Mesothelial cell of epicardium (in vitro differentiated cells): ENCODE data around the gene HSPA1B. TPM values are rescaled to one million over a fixed set of nuclear protein-coding genes. Genes with fewer than 3 reads are reported as not detected.
"Not testable (repeated sequence)": the region's sequence is repeated elsewhere in the genome, so short reads cannot be mapped to it uniquely, and the experiment has no call there.

ENCODE experiments used
- DNase-seq, 2 experiments: peaks; one replicate each; pipeline ENCODE4 v3.0.0; 2021; ENCODE audit warnings: low spot score in 2 of 2; ENCODE audit not compliant: unreplicated experiment in 2 of 2
- H3K27ac Mint-ChIP-seq: 2 replicates; pipeline ENCODE4 v1.8.0; 2021; ENCODE audit warnings: mixed read lengths
- H3K27me3 Mint-ChIP-seq: 2 replicates; pipeline ENCODE4 v1.8.0; 2021; ENCODE audit warnings: low read depth, mixed read lengths
- H3K36me3 Mint-ChIP-seq: 2 replicates; pipeline ENCODE4 v1.8.0; 2021; ENCODE audit warnings: mixed read lengths
- H3K4me1 Mint-ChIP-seq: 2 replicates; pipeline ENCODE4 v1.8.0; 2021; ENCODE audit warnings: mixed read lengths
- H3K4me3 Mint-ChIP-seq: 2 replicates; pipeline ENCODE4 v1.8.0; 2021; ENCODE audit warnings: mild to moderate bottlenecking, moderate library complexity, mixed read lengths
- H3K9me3 Mint-ChIP-seq: 2 replicates; pipeline ENCODE4 v1.8.0; 2021; ENCODE audit warnings: mixed read lengths
- CTCF ChIP-seq: fragments of 200-600 bp; sonication (generic); IDR thresholded peaks from one replicate; pipeline ENCODE4 v1.5.0; 2021; ENCODE audit warnings: antibody characterized with exemption; ENCODE audit not compliant: unreplicated experiment
- total RNA-seq: library from RNA; stranded (reverse); gene quantifications from 3 replicates; pipeline ENCODE4 v1.2.1, GENCODE V29; 2021

Gene HSPA1B
- total RNA-seq, 1 donor from 2014 or later, result 105 TPM

GRCh38 chr6:31806470-31807272 lies 20.9 kb upstream of the HSPA1B start, which contains the start of gene LSM2:
Gene LSM2, minus strand, starts transcription at chr6:31806966. Its CDS starts 209 bp downstream, at chr6:31806757.
- no peaks in the 10 kb centered on the region for H3K27me3 Mint-ChIP-seq
- no peaks in the 10 kb centered on the region for H3K36me3 Mint-ChIP-seq
- H3K9me3 Mint-ChIP-seq, result no peaks in the 10 kb centered on the region
- TF ChIP-seq CTCF, result no peak
- H3K4me1 Mint-ChIP-seq, result peaks cover 11% of the 10 kb centered on the region
- DNase-seq, result peak; percentile 99
- peak within 1 kb of the TSS; percentile 94 for H3K27ac Mint-ChIP-seq
- peak within 1 kb of the TSS; percentile 84 for H3K4me3 Mint-ChIP-seq

GRCh38 chr6:31808599-31808998 lies 18.9 kb upstream of the HSPA1B start:
- not testable (repeated sequence) for H3K36me3 Mint-ChIP-seq, DNase-seq, H3K4me3 Mint-ChIP-seq, H3K9me3 Mint-ChIP-seq, H3K27me3 Mint-ChIP-seq
- Mint-ChIP-seq H3K4me1 (peaks cover 16% of the 10 kb centered on the region), H3K27ac (peak overlapping the region; percentile 75)

GRCh38 chr6:31811645-31812044 lies 15.9 kb upstream of the HSPA1B start:
- H3K4me1 Mint-ChIP-seq, result peaks cover 22% of the 10 kb centered on the region
- no peaks in the 10 kb centered on the region for H3K27me3 Mint-ChIP-seq

GRCh38 chr6:31813465-31813849 lies 14.1 kb upstream of the HSPA1B start:
- no peak for DNase-seq
- Mint-ChIP-seq H3K9me3 (peaks cover 4% of the 10 kb centered on the region), H3K4me3 (no peak overlapping the region), H3K36me3 (peaks cover 8% of the 10 kb centered on the region), H3K4me1 (peaks cover 27% of the 10 kb centered on the region), H3K27ac (peak overlapping the region; percentile 98), H3K27me3 (no peaks in the 10 kb centered on the region)
- TF ChIP-seq CTCF, result no peak

More at GRCh38 chr6:31811645-31812044, 15.9 kb upstream of the HSPA1B start:
- Mint-ChIP-seq H3K36me3 (no peaks in the 10 kb centered on the region), H3K4me3 (no peak overlapping the region), H3K9me3 (no peaks in the 10 kb centered on the region), H3K27ac (no peak overlapping the region)
- DNase-seq, result no peak
- TF ChIP-seq CTCF, result no peak

- TF ChIP-seq CTCF, result no peak
- Mint-ChIP-seq H3K9me3 (peaks cover 4% of the 10 kb centered on the region), H3K27me3 (no peaks in the 10 kb centered on the region), H3K27ac (peak overlapping the region; percentile 100), H3K4me1 (peaks cover 29% of the 10 kb centered on the region), H3K4me3 (peak overlapping the region; percentile 82), H3K36me3 (peaks cover 10% of the 10 kb centered on the region)
- peak; percentile 84 to 86 for DNase-seq
Measured at GRCh38 chr6:31814677-31815024, 12.9 kb upstream of the HSPA1B start.

- H3K27me3 Mint-ChIP-seq, result no peaks in the 10 kb centered on the region
- peak within 1 kb of the TSS; percentile 100 for H3K27ac Mint-ChIP-seq
- peaks cover 10% of the 10 kb centered on the region for H3K36me3 Mint-ChIP-seq
- H3K4me1 Mint-ChIP-seq, result peaks cover 33% of the 10 kb centered on the region
- peak within 1 kb of the TSS; percentile 82 for H3K4me3 Mint-ChIP-seq
- TF ChIP-seq CTCF, result no peak
- H3K9me3 Mint-ChIP-seq, result peaks cover 4% of the 10 kb centered on the region
- DNase-seq, result peak; percentile 82 to 89
Measured at GRCh38 chr6:31815025-31815838, 12.3 kb upstream of the HSPA1B start, which contains the start of the genes HSPA1A and HSPA1L. Gene HSPA1A, plus strand, starts transcription at chr6:31815543. Its CDS starts 214 bp downstream, at chr6:31815757. Gene HSPA1L, minus strand, starts transcription at chr6:31815283. Its CDS starts 3,311 bp downstream, at chr6:31811972.

- H3K27me3 Mint-ChIP-seq, H3K9me3 Mint-ChIP-seq, H3K27ac Mint-ChIP-seq, DNase-seq: not testable (repeated sequence)
- Mint-ChIP-seq H3K4me1 (peaks cover 47% of the 10 kb centered on the region), H3K36me3 (peaks cover 10% of the 10 kb centered on the region), H3K4me3 (peak overlapping the region; percentile 28)
Measured at GRCh38 chr6:31817133-31817928, 10.2 kb upstream of the HSPA1B start.

- not testable (repeated sequence) for H3K9me3 Mint-ChIP-seq
Measured at GRCh38 chr6:31817929-31818511, 9.5 kb upstream of the HSPA1B start.

More at GRCh38 chr6:31817929-31818511, 9.5 kb upstream of the HSPA1B start:
- peaks cover 52% of the 10 kb centered on the region for H3K4me1 Mint-ChIP-seq
- not testable (repeated sequence) for DNase-seq, H3K27ac Mint-ChIP-seq, H3K27me3 Mint-ChIP-seq
- peaks cover 10% of the 10 kb centered on the region for H3K36me3 Mint-ChIP-seq
- H3K4me3 Mint-ChIP-seq, result peak overlapping the region; percentile 28
